GM18870 (cell line): ENCODE results near the gene C5.

Experiments used
- ATAC-seq: cut with Tn5 transposase; IDR thresholded peaks from one replicate; pipeline ENCODE4 v1.9.1; 2021; ENCODE audit warnings: moderate library complexity; ENCODE audit not compliant: unreplicated experiment

C5 gene

DNA sequence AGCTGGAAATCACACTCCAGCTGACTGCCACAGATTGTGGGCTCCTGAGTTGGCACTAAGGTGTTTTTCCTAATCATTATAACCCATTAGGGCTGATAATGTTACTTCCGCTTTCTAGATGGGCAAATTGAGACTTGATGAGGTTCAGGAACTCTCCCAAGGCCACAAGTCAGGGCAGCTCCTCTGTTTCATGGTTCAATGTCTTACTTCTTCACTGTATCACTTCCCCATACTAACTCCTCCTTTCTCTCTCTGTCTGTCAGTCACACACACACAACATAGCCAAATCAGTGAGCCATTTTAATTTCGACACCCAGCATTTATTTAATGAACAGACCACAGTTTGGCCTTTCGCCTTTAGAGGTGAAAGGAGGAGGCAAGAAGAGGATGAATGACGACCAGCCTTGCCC, 105.6 kb downstream of the C5 start:
- ATAC-seq, result peak; percentile 97

DNA sequence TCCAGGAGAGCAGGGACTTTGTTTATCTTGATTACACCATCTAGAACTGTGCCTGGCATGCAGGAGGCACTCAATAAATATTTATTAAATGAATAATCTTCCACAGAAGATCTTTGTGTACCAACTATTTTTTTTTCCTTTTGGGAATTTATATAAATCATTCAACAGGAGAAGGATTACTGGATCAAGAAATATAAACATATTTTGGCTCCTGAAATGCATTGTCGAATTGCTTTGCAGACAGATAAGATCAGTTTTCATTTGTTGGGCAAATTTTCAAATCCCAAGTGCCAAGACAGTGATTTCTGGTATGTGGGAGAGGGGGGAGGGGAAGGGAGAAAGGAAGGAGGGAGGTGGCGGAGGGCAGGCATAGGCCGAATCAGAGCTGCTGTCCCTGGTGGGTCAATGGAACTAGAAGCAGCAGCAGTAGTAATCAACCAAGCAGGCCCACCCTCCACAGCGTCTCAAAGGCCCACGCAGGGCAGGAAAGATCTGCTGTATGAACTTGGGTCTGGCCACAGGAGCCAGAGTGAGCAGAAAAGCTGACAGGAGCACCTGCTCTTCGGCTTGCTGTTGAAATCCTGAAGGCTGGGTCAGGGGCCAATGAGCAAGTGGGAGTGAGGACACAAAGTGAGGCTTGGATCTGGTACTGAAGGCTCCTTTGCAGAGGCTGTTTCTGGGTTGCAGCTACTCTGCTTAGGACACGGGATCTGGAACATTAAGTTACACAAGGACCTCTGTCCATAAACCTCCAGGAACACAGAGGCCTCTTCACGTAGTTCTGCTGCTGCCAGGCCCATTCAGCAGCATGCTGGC, 107.7 kb downstream of the C5 start:
- no peak for ATAC-seq

DNA sequence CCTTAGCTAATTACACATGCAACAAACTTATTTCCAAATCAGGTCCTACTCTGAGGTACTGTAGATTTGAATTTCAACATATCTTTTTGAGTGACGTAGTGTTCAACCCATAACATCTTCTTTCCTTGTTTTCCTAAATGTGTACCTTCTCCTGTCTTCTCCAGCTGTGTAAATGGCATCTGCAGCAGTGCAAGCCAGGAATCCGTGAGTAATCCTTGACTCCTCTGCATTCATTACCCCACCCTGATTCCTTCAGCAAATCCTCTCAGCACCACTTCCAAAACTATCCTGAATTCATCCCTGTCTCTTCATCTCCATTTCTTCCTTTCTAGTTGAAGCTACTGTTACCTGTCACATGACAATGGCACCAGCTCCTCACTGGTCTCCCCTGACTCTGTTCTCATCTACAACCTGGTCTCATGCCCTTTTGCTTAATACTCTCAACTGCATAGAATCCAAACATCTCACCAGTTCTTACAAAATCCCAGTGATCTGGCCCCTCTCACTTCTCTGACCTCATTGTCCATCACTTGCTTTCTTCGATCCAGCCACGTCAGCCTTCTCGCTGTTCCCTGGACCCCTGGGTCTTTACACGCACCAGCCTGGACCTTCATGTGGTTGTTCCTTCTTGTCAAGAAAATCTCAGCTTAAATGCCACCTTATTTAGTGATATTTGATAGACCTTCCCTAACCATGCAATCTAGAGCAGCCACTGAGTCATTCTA, 108.9 kb downstream of the C5 start:
- ATAC-seq, result no peak

DNA sequence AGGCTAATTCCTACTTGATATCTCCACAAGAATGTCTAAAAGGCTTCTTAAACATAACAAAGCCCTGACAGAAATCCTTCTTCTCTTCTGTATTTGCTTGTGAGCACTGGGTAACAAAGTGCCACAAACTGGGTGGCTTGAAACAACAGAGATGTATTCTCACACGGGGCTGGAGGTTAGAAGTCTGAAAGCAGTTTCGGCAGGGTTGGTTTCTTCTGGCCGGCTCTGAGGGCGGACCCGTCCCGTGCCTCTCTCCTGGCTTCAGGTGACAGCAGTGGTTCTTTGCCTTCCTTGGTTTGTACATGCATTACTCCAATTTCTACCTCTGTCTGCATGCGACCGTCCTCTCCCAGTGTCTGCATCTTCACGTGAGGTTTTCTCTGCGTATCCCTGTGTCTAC, 109.5 kb downstream of the C5 start:
- ATAC-seq, result no peak

DNA sequence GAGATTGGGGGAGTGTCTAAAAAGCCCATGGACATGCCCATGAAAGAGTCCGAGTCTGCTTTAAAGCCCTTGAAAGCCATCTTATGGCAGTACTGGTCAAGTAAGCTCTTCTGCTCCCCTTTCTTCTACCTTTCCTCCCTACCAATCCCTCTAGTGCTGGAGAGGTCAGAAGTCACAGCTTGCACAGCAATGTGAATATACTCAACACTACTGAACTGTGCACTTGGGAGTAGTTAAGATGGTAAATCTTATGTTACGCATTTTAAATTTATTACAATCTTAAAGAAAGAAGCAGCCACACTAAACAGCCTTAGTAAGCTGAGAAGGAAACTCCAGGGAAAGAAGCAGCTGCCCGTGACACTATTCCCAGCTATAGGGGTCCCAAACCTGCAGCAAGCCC, 111.2 kb downstream of the C5 start:
- no peak for ATAC-seq

DNA sequence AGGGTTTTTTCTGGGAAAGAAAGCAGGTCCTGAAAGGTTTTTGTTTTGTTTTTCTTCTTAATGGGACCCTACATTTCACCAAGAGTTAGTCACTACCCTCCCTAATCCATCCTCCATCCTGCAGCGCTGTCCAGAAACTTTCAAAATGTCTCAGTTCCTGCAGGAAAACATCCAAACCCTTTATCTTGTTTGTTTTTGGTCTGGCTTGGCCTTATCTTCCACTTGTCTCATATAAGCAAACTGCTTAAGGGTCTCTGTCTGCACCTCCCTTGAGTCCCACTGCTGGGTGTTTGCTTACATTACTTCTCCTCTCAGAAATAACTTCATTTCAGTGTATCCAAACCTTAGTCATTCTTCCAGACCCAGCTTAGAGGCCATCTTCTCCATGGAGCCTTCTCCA, 112.5 kb downstream of the C5 start:
- no peak for ATAC-seq

DNA sequence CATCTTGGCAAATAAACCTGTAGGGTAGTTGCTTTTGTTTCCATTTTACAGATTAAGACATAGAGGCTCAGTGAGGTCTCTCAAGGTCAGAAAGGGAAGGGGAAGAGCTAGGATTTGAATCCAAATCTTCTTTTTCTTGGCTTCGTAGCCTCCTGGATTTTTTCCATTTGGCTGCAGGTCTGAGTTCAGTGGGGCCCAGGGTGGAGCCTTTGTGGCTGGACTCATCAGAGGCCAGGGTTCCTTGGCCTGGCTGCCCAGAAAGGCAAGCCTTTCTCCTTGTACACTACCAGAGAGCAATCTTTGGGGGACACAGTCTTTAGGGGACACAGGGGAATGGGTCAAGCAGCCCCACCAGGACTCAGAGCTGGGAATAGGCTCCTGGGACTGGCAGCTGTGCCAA, 112.9 kb downstream of the C5 start:
- no peak for ATAC-seq

DNA sequence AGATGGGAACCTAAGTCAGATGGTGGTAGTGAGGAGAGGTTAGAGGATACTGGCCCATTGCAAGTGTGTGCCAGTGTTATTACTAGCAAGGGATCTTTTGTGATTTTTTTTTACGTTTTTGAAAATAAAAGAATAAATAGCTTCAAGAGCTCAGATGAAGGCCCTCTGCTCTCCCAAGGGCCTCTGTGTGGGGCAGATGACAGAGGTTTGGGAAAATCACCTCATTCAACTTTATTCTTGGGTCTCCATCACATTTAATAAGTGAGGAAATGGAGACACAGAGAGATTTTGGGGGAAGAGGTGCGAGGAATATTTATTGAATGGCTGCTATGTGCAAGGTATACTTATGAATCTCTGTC, 113.3 kb downstream of the C5 start:
- no peak for ATAC-seq

DNA sequence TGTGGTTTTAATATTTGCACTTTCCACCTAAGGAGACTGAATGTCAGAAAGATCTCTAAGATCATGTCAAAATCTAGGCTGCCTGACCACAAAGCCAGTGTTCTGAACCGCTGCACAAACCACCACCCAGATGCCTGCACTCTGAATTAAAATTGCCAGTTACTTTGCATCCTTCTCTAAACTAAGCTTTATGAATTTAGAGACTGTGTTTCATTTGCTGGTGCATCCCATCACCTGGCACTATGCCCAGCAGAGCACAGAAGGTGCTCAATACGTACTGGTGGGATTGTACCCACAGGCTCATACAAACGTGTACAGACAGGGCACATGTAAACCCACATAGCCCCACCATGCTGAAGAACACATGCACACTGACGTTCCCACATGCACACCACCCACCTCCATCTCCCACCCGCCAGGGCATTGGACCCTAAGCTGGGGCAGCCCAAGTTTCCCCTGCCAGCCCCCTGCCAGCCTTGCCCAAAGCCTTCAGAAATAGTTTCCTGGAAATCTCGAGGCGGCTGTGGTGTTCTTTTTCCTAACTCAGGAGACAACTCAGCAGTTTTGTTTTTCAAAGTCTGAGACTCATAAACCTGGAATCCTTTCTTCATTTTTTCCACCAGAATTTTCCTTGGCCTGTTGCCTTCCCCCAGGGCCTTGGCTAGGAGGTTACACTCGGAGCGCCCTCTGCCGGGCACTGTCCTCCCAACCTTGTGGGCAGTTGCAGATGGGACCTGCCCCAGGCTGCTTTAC, 113.9 kb downstream of the C5 start:
- ATAC-seq, result no peak

DNA sequence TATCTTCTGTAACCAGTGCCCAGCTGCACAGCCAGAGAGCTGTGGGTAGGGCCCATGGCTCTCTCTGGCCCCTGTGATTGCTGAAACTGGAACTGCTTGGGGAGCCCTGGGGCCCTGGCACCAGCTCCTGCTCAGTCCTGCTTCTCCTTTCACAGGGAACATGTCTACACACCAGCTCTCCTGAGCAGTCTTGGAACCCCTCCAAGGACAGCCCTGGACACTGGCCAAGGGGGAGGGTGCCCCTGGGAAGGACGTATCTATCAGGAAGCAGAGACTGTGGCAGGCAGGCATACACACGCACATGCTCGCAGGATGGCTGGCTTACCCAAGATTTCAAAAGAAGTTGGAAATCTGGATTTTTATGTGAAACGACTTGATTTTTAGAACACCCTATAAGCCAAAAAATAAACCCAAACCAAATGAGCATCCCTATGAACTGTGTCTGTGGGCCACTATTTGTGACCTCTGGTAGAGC, 114.7 kb downstream of the C5 start:
- ATAC-seq, result no peak

DNA sequence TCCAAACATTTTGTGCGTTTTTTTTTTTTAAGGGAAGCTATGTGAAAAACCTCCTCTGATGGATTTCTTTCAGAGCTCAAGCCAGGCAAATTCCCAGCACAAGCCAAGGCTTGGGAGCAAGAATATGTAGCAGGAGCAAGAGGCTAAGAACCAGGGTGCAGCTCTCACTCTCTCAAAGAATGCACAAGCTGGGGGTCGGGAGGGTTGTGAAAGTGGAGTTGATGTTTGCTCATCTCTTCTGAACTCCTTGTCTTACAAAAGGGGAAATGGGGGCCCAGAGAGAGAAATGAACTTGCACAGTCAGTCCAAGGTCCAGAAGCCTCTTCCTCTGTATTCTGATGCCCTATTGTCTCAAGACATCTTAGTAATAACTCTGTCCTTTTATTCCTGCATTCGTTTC, 115.8 kb downstream of the C5 start:
- ATAC-seq, result no peak

DNA sequence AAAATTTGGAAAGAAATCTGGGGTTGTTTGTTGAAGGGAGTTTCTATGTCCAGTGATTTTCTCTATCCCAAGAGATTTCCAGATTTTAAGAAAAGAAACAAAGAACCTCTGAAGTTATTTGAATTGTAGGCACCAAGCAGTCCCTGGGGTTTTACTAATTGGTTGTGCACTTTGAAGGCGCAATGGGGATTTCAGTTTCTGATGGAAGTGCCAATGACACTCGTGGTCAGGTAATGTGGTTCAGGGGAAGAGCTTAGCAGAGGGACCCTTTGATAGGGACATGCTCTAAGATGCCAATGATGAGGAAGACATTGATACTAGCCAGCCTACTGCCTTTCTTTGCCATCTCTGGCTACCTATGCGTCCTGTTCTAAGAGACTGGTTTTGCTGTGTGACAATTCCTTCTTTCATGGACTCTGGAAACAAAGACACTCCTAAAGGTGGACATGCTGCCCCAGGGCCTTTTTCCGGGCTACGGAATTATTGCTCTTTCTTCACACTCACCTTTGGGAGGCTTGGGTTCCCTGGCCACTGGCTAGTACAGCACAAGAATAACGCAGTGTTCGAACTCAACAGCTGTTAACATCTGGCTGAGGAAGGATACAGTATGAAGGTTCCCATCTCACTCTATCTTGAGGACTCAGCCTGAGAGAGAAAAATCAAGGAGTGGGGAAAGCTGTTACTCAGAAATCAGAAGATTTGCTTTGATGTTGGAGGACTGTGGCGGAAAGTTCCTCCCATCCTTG, 116.6 kb downstream of the C5 start:
- no peak for ATAC-seq

DNA sequence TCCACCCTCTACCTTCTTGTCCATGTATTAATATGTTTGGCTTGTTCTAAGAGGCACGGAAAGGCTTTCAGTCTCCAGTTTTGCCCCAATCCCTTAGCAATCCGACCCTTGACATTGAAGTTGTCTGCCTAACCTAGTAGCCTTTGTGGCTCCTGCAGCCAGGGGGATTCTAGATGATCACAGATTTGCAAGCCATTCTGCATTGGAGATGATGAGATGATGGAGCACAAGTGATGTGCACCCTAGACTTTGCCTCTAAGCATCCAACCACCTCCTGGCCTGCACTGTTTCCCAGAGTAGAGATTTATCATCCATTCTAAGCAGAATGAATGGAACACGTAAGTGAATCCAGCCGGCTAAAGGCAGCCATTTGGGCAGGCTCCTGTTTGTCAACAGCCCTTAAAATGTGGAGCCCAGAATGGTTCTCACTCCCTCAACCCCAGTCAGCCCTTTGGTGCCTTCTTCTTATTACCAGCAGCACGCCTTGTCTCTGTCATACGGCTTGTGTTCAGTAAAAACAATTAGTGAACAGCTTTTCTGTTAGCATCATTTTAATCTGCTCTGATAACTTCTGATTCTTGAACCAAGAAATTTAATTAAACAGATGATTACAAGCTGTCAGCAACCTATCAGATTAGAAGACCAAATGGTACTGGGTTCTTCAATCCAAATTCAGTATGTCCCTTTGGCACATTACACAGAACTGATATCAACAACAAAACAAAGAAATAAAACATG, 117.8 kb downstream of the C5 start:
- ATAC-seq, result no peak

DNA sequence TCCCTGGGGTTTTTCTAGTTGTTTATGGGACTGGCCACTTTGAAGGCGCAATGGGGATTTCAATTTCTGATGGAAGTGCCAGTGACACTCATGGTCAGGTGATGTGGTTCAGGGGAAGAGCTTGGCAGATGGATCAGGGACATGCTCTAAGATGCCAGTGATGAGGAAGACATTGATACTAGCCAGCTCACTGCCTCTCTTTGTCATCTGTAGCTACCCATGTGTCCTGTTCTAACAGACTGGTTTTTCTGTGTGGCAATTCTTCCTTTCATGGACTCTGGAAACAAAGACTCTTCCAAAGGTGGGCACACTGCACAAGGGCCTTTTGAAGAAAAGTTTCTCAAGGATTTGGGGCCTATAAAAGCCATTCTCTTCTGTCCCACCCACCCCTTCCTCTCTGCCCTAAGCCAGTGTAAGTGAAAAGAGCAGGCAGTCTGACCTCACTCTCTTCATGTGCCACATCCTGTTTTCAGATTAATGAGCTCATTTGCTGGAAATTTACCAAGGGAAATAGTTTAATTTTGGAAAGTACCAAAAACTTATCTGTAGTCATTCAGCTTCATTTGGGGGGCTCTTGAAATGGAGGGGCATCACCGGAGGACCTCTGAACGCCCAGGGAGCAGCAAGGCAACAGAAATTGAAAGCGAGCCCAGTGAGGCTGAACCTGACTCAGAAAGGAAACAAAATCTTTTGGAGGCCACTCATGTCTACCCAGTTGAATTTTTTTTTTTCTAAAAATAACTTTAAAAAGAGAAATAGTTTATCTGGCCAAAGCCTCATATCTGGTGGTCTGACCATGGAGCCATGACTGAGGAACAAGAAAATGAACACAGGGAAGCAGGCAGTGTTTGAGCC, 118.6 kb downstream of the C5 start:
- ATAC-seq, result peak; percentile 50

DNA sequence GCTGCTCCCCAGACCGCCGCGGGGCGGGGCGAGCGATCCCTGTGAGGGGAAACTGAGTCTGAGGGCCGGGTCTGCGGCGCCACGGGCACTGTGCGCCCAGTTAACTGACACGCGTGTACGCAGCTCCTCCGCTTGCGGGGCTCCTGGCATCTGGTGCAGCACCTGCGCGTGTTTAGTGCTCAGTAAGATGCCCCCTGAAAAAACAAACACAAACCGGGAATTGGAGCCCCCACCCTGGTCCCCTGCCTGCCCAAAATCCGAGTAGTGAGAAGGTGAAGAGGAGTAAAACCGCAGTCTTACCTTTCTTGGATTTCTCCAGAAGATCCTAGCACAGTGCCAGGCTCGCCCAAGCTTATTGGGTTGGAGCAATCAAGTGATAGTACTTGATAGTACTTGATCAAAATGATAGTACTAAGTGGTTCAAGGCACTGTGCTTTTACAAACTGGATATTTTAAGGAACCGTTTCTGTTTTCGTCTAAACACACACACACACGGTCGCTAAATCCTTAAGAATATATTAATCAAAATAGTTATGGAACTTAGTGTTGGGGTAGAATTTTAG, 120.8 kb downstream of the C5 start:
- ATAC-seq, result no peak

DNA sequence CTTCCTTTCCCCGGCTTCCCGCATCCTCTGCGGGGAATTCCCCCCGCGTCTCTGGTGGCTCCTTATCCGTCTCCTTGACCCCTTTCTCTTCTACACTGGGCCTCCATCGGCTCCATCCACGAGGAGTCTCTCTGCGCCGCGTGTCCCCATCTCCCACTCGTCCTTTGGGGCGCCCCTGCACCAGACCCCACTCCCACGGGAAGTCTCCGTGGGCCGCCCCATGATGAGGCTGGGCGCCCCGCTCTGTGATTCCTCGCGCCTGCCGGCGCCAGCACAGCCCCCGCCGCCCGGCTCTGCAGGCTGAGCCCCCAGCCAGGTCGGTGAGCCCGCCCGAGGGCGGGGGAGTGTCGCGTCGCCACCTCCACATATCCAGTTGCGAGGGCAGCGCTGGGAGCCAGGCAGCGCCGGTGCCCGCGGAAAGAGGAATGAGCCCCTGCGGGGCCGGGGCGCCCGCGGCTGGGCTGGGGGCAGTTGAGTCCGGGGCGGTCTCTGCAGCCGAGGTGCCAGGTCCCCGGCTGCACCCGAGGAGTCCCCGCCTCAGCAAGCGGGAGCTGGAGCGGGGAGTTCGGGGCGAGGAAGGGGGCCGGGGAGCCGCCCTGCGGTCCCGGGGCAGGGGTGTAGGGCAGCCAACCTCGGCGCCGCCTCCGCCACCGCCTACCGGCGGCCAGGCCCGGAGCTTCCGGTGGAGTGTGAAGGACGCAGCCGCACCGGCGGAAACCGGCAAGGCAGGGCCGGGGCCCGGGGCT, 121.4 kb downstream of the C5 start:
- ATAC-seq, result no peak

DNA sequence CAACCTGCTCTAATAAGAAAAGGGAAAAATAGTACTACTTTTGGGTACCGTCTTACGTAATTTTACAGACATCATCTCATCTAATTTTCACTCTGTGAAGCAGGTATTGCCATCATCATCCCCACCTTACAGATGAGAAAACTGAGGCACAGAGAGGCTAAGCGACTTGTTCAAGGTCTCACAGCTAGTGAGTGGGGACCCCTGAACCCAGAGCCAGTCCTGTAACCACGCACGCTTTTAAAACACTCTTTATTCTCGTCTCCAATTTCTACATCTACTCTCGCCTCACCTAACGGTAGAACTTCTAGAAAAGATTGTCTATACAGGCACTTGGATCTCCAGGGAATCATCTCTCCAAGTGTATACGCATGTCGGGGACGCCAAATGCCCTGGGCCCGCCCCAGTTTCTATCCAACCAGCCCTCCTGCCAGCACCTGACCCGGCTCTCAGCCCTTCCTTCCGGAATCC, 122.0 kb downstream of the C5 start:
- ATAC-seq, result no peak

DNA sequence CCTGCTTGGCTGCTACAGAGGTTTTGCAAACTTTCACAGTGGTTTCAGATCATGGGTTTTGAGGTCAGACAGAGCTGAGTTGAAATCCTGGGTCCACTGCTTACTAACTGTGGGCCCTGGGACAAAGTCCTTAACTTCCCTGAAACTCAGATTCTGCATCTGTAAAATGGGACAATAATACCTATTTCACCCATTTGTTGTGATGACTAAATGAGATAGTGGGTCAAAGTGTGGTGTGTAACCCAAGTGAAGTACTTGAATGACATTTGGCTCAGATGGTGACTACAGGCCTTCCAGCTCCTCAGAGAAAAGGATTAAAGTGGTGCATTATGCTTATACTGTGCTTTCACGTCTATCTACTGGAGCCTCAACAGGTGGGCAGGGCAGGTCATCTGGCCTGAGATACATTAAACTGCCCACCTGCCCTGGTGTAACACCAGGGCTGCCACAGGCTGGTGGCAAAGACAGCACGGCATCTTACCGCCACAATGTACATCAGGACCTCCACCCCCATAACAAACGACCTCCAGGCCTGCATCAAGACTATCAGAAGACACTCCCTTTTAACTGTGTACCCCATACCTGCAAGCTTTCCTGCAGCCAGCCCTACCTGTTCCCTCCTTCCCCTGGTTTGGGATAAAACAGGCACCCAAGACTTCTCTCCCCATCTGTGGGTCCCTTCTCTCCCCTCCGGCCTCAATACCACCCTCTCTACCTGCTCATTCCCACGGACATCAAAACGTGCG, 122.6 kb downstream of the C5 start:
- ATAC-seq, result no peak
